Mesenchymal stem cell (in vitro differentiated cells and primary cell): ENCODE measurements around the gene CST4.
"Not testable (repeated sequence)": the region's sequence is repeated elsewhere in the genome, so short reads cannot be mapped to it uniquely, and the experiment has no call there.

Experiments
- DNase-seq: peaks from one replicate; pipeline ENCODE4 v3.0.0-alpha.2; 2013
- H2AFZ ChIP-seq: one replicate; pipeline ENCODE4 v1.6.1; 2013; ENCODE audit warnings: low read depth, mild to moderate bottlenecking, control low read depth, inconsistent platforms, low read length, moderate library complexity
- H2AK5ac ChIP-seq: 2 replicates; pipeline ENCODE4 v1.6.1; 2013; ENCODE audit warnings: low read length, moderate library complexity, mild to moderate bottlenecking, inconsistent platforms; ENCODE audit not compliant: severe bottlenecking
- H2BK120ac ChIP-seq: one replicate; pipeline ENCODE4 v1.6.1; 2013; ENCODE audit warnings: low read depth, mild to moderate bottlenecking, inconsistent platforms, low read length, moderate library complexity
- H2BK12ac ChIP-seq, 2 experiments: one replicate each; pipeline ENCODE4 v1.6.1; 2013; ENCODE audit warnings: inconsistent platforms in 2 of 2, low read length in 2 of 2, mild to moderate bottlenecking in 2 of 2, moderate library complexity in 2 of 2, control low read depth in 1 of 2
- H2BK15ac ChIP-seq: one replicate; pipeline ENCODE4 v1.6.1; 2013; ENCODE audit warnings: mild to moderate bottlenecking, low read depth, inconsistent platforms; ENCODE audit not compliant: poor library complexity, severe bottlenecking
- H2BK5ac ChIP-seq: 2 replicates; pipeline ENCODE4 v1.6.1; 2013; ENCODE audit warnings: low read depth, mild to moderate bottlenecking, low read length, control low read depth, inconsistent platforms; ENCODE audit not compliant: poor library complexity, severe bottlenecking
- H3K14ac ChIP-seq, 2 experiments: one replicate each; pipeline ENCODE4 v1.6.1; 2013; ENCODE audit warnings: inconsistent platforms in 2 of 2, low read length in 2 of 2, control low read depth in 1 of 2, mild to moderate bottlenecking in 1 of 2, moderate library complexity in 1 of 2
- H3K18ac ChIP-seq, 2 experiments: one replicate each; pipeline ENCODE4 v1.6.1; 2013; ENCODE audit warnings: inconsistent platforms in 2 of 2, low read length in 2 of 2, control low read depth in 1 of 2, low read depth in 1 of 2, mild to moderate bottlenecking in 1 of 2
- H3K23ac ChIP-seq, 2 experiments: one replicate each; pipeline ENCODE4 v1.6.1; 2013; ENCODE audit warnings: inconsistent platforms in 2 of 2, low read length in 2 of 2, mild to moderate bottlenecking in 2 of 2, moderate library complexity in 2 of 2, control low read depth in 1 of 2
- H3K27ac ChIP-seq: 2 replicates; pipeline ENCODE4 v1.5.1; 2013; ENCODE audit warnings: mild to moderate bottlenecking, moderate library complexity, low read length, control low read depth, inconsistent platforms; ENCODE audit not compliant: poor library complexity, severe bottlenecking
- H3K27me3 ChIP-seq, 2 experiments: 2 replicates each; pipeline versions ENCODE4 v1.6.1 to v1.7.0; 2013; ENCODE audit warnings: low read length in 2 of 2, mild to moderate bottlenecking in 2 of 2, moderate library complexity in 2 of 2, control low read depth in 1 of 2, inconsistent platforms in 1 of 2; ENCODE audit not compliant: control insufficient read depth in 1 of 2, insufficient read depth in 1 of 2
- H3K36me3 ChIP-seq, 2 experiments: 2 replicates each; pipeline versions ENCODE4 v1.6.1 to v1.7.0; 2013; ENCODE audit warnings: low read length in 2 of 2, control low read depth in 1 of 2, inconsistent platforms in 1 of 2, low read depth in 1 of 2, mild to moderate bottlenecking in 1 of 2; ENCODE audit not compliant: insufficient read depth in 2 of 2, control insufficient read depth in 1 of 2
- H3K4ac ChIP-seq, 2 experiments: one replicate each; pipeline ENCODE4 v1.6.1; 2013; ENCODE audit warnings: inconsistent platforms in 2 of 2, low read length in 2 of 2, mild to moderate bottlenecking in 2 of 2, moderate library complexity in 2 of 2, control low read depth in 1 of 2, low read depth in 1 of 2
- H3K4me1 ChIP-seq: 2 replicates; pipeline ENCODE4 v1.6.1; 2013; ENCODE audit warnings: low read depth, low read length, control low read depth; ENCODE audit not compliant: control insufficient read depth, insufficient read depth
- H3K4me2 ChIP-seq: 2 replicates; pipeline ENCODE4 v1.6.1; 2013; ENCODE audit warnings: low read length, mild to moderate bottlenecking, inconsistent platforms; ENCODE audit not compliant: poor library complexity, severe bottlenecking
- H3K4me3 ChIP-seq, 2 experiments: 2 replicates each; pipeline versions ENCODE4 v1.5.1 to v1.7.0; 2013; ENCODE audit warnings: low read length in 2 of 2, mild to moderate bottlenecking in 2 of 2, control low read depth in 1 of 2, low read depth in 1 of 2; ENCODE audit not compliant: insufficient read depth in 1 of 2
- H3K79me1 ChIP-seq: replicated peaks from 2 replicates; pipeline ENCODE4 v1.6.1; 2013; ENCODE audit warnings: mild to moderate bottlenecking, control low read depth, low read length, inconsistent platforms; ENCODE audit not compliant: poor library complexity, severe bottlenecking
- H3K9ac ChIP-seq: 2 replicates; pipeline ENCODE4 v1.7.0; 2013; ENCODE audit warnings: mild to moderate bottlenecking, low read length, moderate library complexity
- H3K9me3 ChIP-seq: 2 replicates; pipeline ENCODE4 v1.7.0; 2013; ENCODE audit warnings: mild to moderate bottlenecking, low read length; ENCODE audit not compliant: control insufficient read depth
- H4K8ac ChIP-seq: one replicate; pipeline ENCODE4 v1.6.1; 2013; ENCODE audit warnings: inconsistent platforms, mild to moderate bottlenecking, low read length, moderate library complexity
- H4K91ac ChIP-seq: one replicate; pipeline ENCODE4 v1.6.1; 2013; ENCODE audit warnings: mild to moderate bottlenecking, low read length, inconsistent platforms
- WGBS: methylation state at CpG from one replicate; pipeline ENCODE4 v1.1.7; 2013; ENCODE audit warnings: mixed read lengths; 5-methylcytosine and 5-hydroxymethylcytosine counted together

CST4 gene

GRCh38 chr20:23695068-23695395 is 6.2 kb upstream of the CST4 start:
- peak overlapping the region in 1 of 2 experiments; percentile 84 for H2BK12ac ChIP-seq
- DNase-seq = peak; percentile 12
- not testable (repeated sequence) for H3K18ac ChIP-seq, H2AFZ ChIP-seq, H2BK15ac ChIP-seq, H3K4ac ChIP-seq, H3K9me3 ChIP-seq, H3K36me3 ChIP-seq, H2AK5ac ChIP-seq, H3K27me3 ChIP-seq, H3K14ac ChIP-seq, H3K79me1 ChIP-seq, H3K9ac ChIP-seq, H2BK120ac ChIP-seq, H3K4me3 ChIP-seq, H2BK5ac ChIP-seq, H3K4me2 ChIP-seq, H4K8ac ChIP-seq, H4K91ac ChIP-seq, H3K23ac ChIP-seq
- peaks cover 13% of the 10 kb centered on the region for H3K4me1 ChIP-seq
- peak overlapping the region; percentile 43 for H3K27ac ChIP-seq

GRCh38 chr20:23694178-23695067 is 5.6 kb upstream of the CST4 start:
- not testable (repeated sequence) for H2BK5ac ChIP-seq, DNase-seq, H2AFZ ChIP-seq, H2BK15ac ChIP-seq, H4K91ac ChIP-seq, H3K4me3 ChIP-seq, H3K36me3 ChIP-seq, H2BK120ac ChIP-seq, H3K9ac ChIP-seq, H3K27me3 ChIP-seq, H3K4me2 ChIP-seq, H3K79me1 ChIP-seq, H4K8ac ChIP-seq, H3K23ac ChIP-seq, H3K9me3 ChIP-seq
- Histone ChIP-seq H3K14ac (peak overlapping the region in 1 of 2 experiments; percentile 86), H3K27ac (peak overlapping the region; percentile 43), H3K18ac (peak overlapping the region; percentile 34 to 40), H2AK5ac (peak overlapping the region; percentile 10), H2BK12ac (peak overlapping the region; percentile 89 to 96), H3K4ac (peak overlapping the region in 1 of 2 experiments; percentile 91), H3K4me1 (peaks cover 13% of the 10 kb centered on the region)
- WGBS = 87% methylated on average over 9 of the region's 12 CpGs

GRCh38 chr20:23692725-23693619 is 4.1 kb upstream of the CST4 start:
- not testable (repeated sequence) for H2BK15ac ChIP-seq, H3K79me1 ChIP-seq, H3K23ac ChIP-seq, H3K4me3 ChIP-seq, H2BK5ac ChIP-seq, H3K14ac ChIP-seq, H3K9ac ChIP-seq, H2AFZ ChIP-seq, H3K27me3 ChIP-seq, H3K4me2 ChIP-seq, H3K36me3 ChIP-seq, H3K9me3 ChIP-seq
- Histone ChIP-seq H2BK12ac (peak overlapping the region; percentile 73 to 87), H3K18ac (peak overlapping the region; percentile 46 to 91), H2AK5ac (peak overlapping the region; percentile 35), H4K8ac (peak overlapping the region; percentile 90), H3K27ac (peak overlapping the region; percentile 30), H2BK120ac (peak overlapping the region; percentile 91), H4K91ac (peak overlapping the region; percentile 91), H3K4ac (peak overlapping the region; percentile 47 to 88), H3K4me1 (peaks cover 13% of the 10 kb centered on the region)
- 27% methylated on average over 10 of the region's 10 CpGs for WGBS
- peak; percentile 86 for DNase-seq

GRCh38 chr20:23691675-23692074 is 2.8 kb upstream of the CST4 start:
- no peak overlapping the region for H2BK120ac ChIP-seq
- H3K4ac ChIP-seq = peak overlapping the region in 1 of 2 experiments; percentile 55
- no peak overlapping the region for H3K4me3 ChIP-seq
- no peaks in the 10 kb centered on the region for H3K9me3 ChIP-seq
- H2BK5ac ChIP-seq = no peak overlapping the region
- H2BK12ac ChIP-seq = peak overlapping the region in 1 of 2 experiments; percentile 71
- peak; percentile 20 for DNase-seq
- H3K9ac ChIP-seq = no peak overlapping the region
- H3K18ac ChIP-seq = peak overlapping the region; percentile 59 to 72
- H4K91ac ChIP-seq = no peak overlapping the region
- no peak overlapping the region for H2AFZ ChIP-seq
- WGBS = 85% methylated on average over 3 of the region's 3 CpGs
- peak overlapping the region in 1 of 2 experiments; percentile 62 for H3K14ac ChIP-seq
- peaks cover 0 to 3% of the 10 kb centered on the region in 2 experiments for H3K27me3 ChIP-seq
- H4K8ac ChIP-seq = no peak overlapping the region
- no peak overlapping the region for H3K23ac ChIP-seq
- no peak overlapping the region for H2BK15ac ChIP-seq
- H3K4me1 ChIP-seq = peaks cover 11% of the 10 kb centered on the region
- H3K4me2 ChIP-seq = no peak overlapping the region
- H3K27ac ChIP-seq = no peak overlapping the region
- H3K36me3 ChIP-seq = no peaks in the 10 kb centered on the region
- no peaks in the 10 kb centered on the region for H3K79me1 ChIP-seq
- no peak overlapping the region for H2AK5ac ChIP-seq
